Activated B cell treated with CpG ODN at 0.5 μM for 24 hours (primary cell): Measurements from ENCODE around the gene CXCL14. TPM values are rescaled to one million over a fixed set of nuclear protein-coding genes. Genes with fewer than 3 reads are reported as not detected.

ENCODE experiments used
- ATAC-seq: fragments of 200-7000 bp; cut with Tn5 transposase; one replicate; pipeline ENCODE4 v1.10.0; 2021; ENCODE audit warnings: low read depth, mild to moderate bottlenecking, moderate library complexity
- CTCF ChIA-PET: fragments of 350-600 bp; sonication (Branson Sonifier 250); formaldehyde crosslinking; loops from one replicate; lab custom pipeline; 2021; ENCODE audit warnings: antibody characterized with exemption; lab: Charles Lee
- POLR2A ChIA-PET: fragments of 350-600 bp; sonication (Branson Sonifier 250); formaldehyde crosslinking; loops from one replicate; lab custom pipeline; 2021; ENCODE audit warnings: antibody characterized with exemption; lab: Charles Lee
- DNase-seq: peaks from one replicate; pipeline ENCODE4 v3.0.0; 2022
- H3K27ac Mint-ChIP-seq: one replicate; pipeline ENCODE4 v1.8.0; 2020; ENCODE audit warnings: mixed read lengths
- H3K27me3 Mint-ChIP-seq: one replicate; pipeline ENCODE4 v1.8.0; 2021; ENCODE audit warnings: mixed read lengths
- H3K36me3 Mint-ChIP-seq: one replicate; pipeline ENCODE4 v1.8.0; 2021; ENCODE audit warnings: low read depth, mixed read lengths
- H3K4me1 Mint-ChIP-seq: one replicate; pipeline ENCODE4 v1.8.0; 2021; ENCODE audit warnings: mixed read lengths
- H3K4me3 Mint-ChIP-seq: one replicate; pipeline ENCODE4 v1.8.0; 2020; ENCODE audit warnings: mild to moderate bottlenecking, mixed read lengths
- H3K9me3 Mint-ChIP-seq: one replicate; pipeline ENCODE4 v1.8.0; 2020; ENCODE audit warnings: mixed read lengths
- intact Hi-C: fragments of 100-400 bp; cut with micrococcal nuclease; formaldehyde crosslinking; loops from one replicate; pipeline ENCODE4 v1.15.1; 2024
- total RNA-seq: library from RNA; stranded (reverse); gene quantifications from 2 replicates; pipeline ENCODE4 v1.2.3, GENCODE V29; 2022
- TF ChIP-seq, protein P1 (sequence below): fragments of 200-600 bp; IDR thresholded peaks from one replicate; pipeline ENCODE4 v1.8.0; 2022; ENCODE audit warnings: antibody characterized with exemption, mild to moderate bottlenecking

Gene CXCL14
- total RNA-seq, 1 donor from 2014 or later, result not detected

DNA sequence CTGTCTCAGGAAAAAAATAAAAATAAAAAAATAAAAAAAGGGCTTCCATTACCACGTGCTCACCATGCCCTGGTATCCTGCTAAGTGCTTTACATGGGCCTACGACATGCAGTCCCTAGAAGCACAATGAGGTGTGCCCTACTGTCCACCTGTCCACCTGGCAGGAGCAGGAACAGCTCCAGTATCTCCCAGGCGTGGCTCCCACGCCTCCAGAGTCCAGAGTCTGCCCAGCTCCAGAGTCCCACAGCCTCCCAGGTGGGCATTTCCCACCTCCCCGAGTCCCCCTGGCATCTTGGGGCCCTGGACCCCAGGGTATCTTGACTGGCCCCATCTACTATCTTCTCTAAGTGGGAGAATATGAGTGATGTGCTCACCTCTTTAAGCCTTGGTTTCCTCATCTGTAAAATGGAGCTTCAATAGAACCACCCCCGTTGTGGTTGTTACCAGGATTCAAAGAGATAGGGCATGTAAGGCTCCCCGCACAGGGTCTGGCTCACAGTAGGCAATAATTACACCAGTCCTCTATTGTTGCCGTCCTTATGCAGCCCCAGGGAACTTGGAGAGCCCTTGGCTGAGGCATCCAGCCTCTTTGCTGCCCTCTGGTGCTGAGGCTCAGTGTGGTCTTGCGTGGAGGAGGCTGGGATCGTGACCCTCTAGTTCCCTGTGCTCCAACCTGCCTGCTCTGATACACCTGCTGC, 8.9 kb downstream of the CXCL14 start:
- H3K4me1 Mint-ChIP-seq, result no peaks in the 10 kb centered on the region
- DNase-seq (no peak), ATAC-seq (no peak)
- H3K4me3 Mint-ChIP-seq, result no peak overlapping the region
- no peaks in the 10 kb centered on the region for H3K36me3 Mint-ChIP-seq
- no peak overlapping the region for H3K27ac Mint-ChIP-seq
- H3K9me3 Mint-ChIP-seq, result no peaks in the 10 kb centered on the region
- TF ChIP-seq, protein P1, sequence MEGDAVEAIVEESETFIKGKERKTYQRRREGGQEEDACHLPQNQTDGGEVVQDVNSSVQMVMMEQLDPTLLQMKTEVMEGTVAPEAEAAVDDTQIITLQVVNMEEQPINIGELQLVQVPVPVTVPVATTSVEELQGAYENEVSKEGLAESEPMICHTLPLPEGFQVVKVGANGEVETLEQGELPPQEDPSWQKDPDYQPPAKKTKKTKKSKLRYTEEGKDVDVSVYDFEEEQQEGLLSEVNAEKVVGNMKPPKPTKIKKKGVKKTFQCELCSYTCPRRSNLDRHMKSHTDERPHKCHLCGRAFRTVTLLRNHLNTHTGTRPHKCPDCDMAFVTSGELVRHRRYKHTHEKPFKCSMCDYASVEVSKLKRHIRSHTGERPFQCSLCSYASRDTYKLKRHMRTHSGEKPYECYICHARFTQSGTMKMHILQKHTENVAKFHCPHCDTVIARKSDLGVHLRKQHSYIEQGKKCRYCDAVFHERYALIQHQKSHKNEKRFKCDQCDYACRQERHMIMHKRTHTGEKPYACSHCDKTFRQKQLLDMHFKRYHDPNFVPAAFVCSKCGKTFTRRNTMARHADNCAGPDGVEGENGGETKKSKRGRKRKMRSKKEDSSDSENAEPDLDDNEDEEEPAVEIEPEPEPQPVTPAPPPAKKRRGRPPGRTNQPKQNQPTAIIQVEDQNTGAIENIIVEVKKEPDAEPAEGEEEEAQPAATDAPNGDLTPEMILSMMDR, result no peak
- CTCF ChIA-PET, result interaction anchor here (1.0 to 1.2 kb wide), 2 partner anchors 9 to 107 kb away, joined by 3 to 5 read pairs; no protein-coding TSS in a partner anchor
- POLR2A ChIA-PET, result no interaction called here
- intact Hi-C loops, result no loop called here
- H3K27me3 Mint-ChIP-seq, result peaks cover 23% of the 10 kb centered on the region

DNA sequence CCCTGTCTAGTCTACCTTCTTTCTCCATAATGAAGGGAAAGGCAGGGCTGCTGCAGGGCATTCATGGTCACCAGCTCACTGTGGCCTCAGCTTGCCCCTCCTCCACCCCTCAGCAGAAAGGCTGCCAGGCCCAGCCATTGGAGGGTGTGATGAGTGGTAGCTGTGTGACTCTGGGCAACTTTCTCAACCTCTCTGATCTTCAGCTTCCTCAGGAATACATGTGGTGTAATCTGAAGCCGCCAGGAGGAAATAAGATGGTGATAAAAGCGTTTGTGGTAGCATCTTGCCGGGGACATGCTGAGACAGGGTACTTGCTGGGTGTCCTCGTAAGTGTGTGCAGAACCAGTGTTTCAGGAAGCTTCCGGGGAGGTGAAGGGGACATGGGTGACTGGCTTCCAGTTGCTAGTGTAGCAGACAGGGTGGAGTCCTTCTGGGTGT, 9.8 kb downstream of the CXCL14 start:
- ChIA-PET POLR2A (no interaction called here), CTCF (interaction anchor here (4.2 kb wide), 1 partner anchor 103 kb away, joined by 40 read pairs; no protein-coding TSS in a partner anchor)
- DNase-seq, result no peak
- Mint-ChIP-seq H3K27me3 (peaks cover 24% of the 10 kb centered on the region), H3K4me1 (no peaks in the 10 kb centered on the region), H3K4me3 (no peak overlapping the region), H3K9me3 (no peaks in the 10 kb centered on the region), H3K27ac (no peak overlapping the region), H3K36me3 (no peaks in the 10 kb centered on the region)
- no peak for ATAC-seq
- TF ChIP-seq, protein P1, result no peak
- intact Hi-C loops, result no loop called here

DNA sequence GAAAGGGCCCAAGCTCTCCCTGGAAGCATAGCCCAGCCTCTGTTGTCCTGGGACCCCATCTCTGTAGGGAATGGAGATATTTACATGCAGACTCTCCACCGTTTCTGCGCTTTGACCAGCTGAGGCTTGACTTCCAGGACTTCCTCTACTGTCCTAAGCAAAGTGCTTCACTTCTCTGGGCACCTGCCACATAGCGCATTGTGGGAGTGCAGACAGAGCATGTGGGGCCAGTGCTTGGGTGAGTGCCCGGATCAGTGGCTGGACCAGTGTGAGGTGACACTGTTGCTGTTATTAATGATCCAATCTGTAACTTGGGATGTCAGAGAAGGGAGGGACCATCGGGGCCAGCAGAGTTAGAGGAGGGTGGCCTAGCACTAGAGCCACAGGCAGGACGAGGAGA, 10.5 kb downstream of the CXCL14 start:
- Mint-ChIP-seq H3K27me3 (peaks cover 24% of the 10 kb centered on the region), H3K4me1 (no peaks in the 10 kb centered on the region), H3K27ac (no peak overlapping the region), H3K9me3 (no peaks in the 10 kb centered on the region), H3K4me3 (no peak overlapping the region), H3K36me3 (no peaks in the 10 kb centered on the region)
- ChIA-PET CTCF (interaction anchor here (3.3 to 4.2 kb wide), 3 partner anchors 17 to 105 kb away, joined by 14 to 40 read pairs (median 14); no protein-coding TSS in a partner anchor), POLR2A (no interaction called here)
- no peak for ATAC-seq
- TF ChIP-seq, protein P1, result no peak
- no peak for DNase-seq
- intact Hi-C loops, result no loop called here

DNA sequence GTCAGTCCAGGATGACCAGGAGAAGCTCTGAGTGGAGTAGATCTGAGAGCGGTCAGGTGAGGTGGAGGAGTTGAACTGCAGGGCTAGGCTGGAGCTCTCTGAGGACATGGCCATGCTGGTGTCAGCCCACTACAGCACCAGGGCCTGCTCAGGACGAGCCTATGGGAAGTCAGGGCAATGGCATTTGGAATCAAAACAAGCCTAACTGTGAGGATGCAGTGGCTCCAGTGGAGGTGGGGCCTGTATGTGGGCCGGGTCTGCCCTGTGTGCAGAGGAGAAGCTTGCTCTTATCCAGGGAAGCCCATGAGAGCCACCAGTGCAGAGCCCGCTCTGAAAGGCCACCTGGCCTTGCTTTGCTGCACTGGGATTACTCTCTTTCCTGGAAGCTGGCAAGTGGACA, 11.1 kb downstream of the CXCL14 start:
- Mint-ChIP-seq H3K27me3 (peaks cover 25% of the 10 kb centered on the region), H3K27ac (no peak overlapping the region), H3K4me3 (no peak overlapping the region), H3K4me1 (no peaks in the 10 kb centered on the region), H3K9me3 (no peaks in the 10 kb centered on the region), H3K36me3 (no peaks in the 10 kb centered on the region)
- TF ChIP-seq, protein P1, result no peak
- ATAC-seq (no peak), DNase-seq (no peak)
- CTCF ChIA-PET, result interaction anchor here (3.3 to 4.2 kb wide), 3 partner anchors 17 to 105 kb away, joined by 14 to 40 read pairs (median 14); no protein-coding TSS in a partner anchor
- POLR2A ChIA-PET, result no interaction called here
- intact Hi-C loops, result no loop called here
